ENCODE measurements around the gene CXCL10.

CXCL10 gene

DNA sequence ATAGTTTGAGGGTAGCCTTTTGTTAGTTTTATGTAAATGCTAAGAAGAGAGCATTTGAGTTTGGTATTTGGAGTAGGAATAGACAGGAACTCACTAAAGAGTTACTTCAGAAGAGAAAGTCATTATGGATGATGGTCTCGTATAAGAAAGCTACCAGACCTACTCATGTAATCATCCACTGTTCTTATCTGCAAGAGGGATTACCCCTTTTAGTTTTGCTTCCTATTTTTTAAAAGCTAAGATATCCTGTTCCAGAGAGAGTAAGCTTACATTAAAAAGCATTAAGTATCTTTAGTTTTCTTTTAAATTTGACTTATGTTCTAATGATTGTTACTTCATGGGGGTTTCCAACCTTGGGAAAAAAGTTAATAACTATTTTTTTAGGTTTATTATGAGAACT, 38.7 kb upstream of the CXCL10 start:
- H2BK120ac ChIP-seq (ENCODE audit: low read depth, low read length) = no peak overlapping the region
- H4K8ac ChIP-seq (ENCODE audit: low read depth, low read length) = no peak overlapping the region
- H2AK5ac ChIP-seq (ENCODE audit: low read depth, low read length) = no peak overlapping the region
- no peak overlapping the region for H3K9ac ChIP-seq (ENCODE audit: low read depth, low read length, poor library complexity)
- H4K91ac ChIP-seq (ENCODE audit: low read depth, low read length, poor library complexity) = no peak overlapping the region
- no peak overlapping the region for H2AFZ ChIP-seq (ENCODE audit: low read length)
- no peak overlapping the region for H3K14ac ChIP-seq (ENCODE audit: low read length)
- no peaks in the 10 kb centered on the region for H3K79me1 ChIP-seq (ENCODE audit: low read depth, low read length)
- WGBS, 2 donors (ENCODE audit: extremely low coverage in 2 of 2, insufficient read length in 2 of 2, insufficient replicate concordance in 1 of 2) = no CpG with 5 or more reads among the region's 1 CpG
- no peak overlapping the region for H3K27ac ChIP-seq (replicated peaks; ENCODE audit: low read length)
- no peak overlapping the region for H3K23ac ChIP-seq (ENCODE audit: low read depth, low read length, poor library complexity)
- H3K18ac ChIP-seq (ENCODE audit: low read length) = no peak overlapping the region
- H3K36me3 ChIP-seq (replicated peaks in 1 of 2; ENCODE audit: control insufficient read depth in 2 of 2, insufficient read depth in 2 of 2, low read length in 2 of 2) = no peaks in the 10 kb centered on the region
- no peaks in the 10 kb centered on the region for H3K4me1 ChIP-seq (ENCODE audit: control insufficient read depth in 2 of 2, insufficient read depth in 1 of 2, low read depth in 1 of 2, low read length in 2 of 2)
- H3K27me3 ChIP-seq (ENCODE audit: control insufficient read depth in 3 of 3, insufficient read depth in 3 of 3, low read depth in 1 of 3, low read length in 3 of 3) = peaks cover 0 to 10% (median 0%) of the 10 kb centered on the region in 3 experiments
- H2BK5ac ChIP-seq (ENCODE audit: low read length) = no peak overlapping the region
- no peak overlapping the region for H3K4me3 ChIP-seq (ENCODE audit: low read length in 2 of 2)
- H3K4me2 ChIP-seq (ENCODE audit: insufficient read depth, low read length, poor library complexity, severe bottlenecking) = no peak overlapping the region
- no peak overlapping the region for H2BK15ac ChIP-seq (ENCODE audit: low read length)
- H3K4ac ChIP-seq (ENCODE audit: low read length) = no peak overlapping the region
- H3K9me3 ChIP-seq (replicated peaks in 1 of 2; ENCODE audit: control insufficient read depth in 2 of 2, insufficient read depth in 1 of 2, low read depth in 1 of 2, low read length in 2 of 2) = no peaks in the 10 kb centered on the region
- DNase-seq (ENCODE audit: low spot score) = no peak
- no peak overlapping the region for H2BK12ac ChIP-seq (ENCODE audit: low read length)

DNA sequence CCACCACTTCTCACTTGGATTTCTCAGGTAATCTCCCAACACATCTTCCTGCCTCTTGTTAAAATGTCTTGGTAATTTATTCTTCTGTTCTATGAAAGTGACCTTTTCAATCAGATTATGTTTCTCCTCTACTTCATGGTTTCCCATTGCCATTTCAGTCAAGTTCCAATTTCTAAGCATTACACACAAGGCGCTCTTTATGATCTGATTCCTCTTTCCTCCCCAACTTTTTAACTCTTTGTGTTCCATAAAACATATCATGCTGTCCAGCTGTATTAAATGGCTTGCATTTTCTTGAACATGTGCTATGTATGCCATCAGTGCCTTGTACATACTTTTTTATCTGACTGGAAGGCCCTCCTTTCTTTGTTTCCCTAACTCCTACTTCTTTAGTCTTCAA, 38.1 kb upstream of the CXCL10 start:
- Histone ChIP-seq H2BK15ac (ENCODE audit: low read length) (no peak overlapping the region), H3K4ac (ENCODE audit: low read length) (no peak overlapping the region), H3K79me1 (ENCODE audit: low read depth, low read length) (no peaks in the 10 kb centered on the region), H3K4me2 (ENCODE audit: insufficient read depth, low read length, poor library complexity, severe bottlenecking) (no peak overlapping the region), H3K27ac (replicated peaks; ENCODE audit: low read length) (no peak overlapping the region), H3K4me1 (ENCODE audit: control insufficient read depth in 2 of 2, insufficient read depth in 1 of 2, low read depth in 1 of 2, low read length in 2 of 2) (no peaks in the 10 kb centered on the region), H2BK5ac (ENCODE audit: low read length) (no peak overlapping the region), H3K36me3 (replicated peaks in 1 of 2; ENCODE audit: control insufficient read depth in 2 of 2, insufficient read depth in 2 of 2, low read length in 2 of 2) (no peaks in the 10 kb centered on the region), H4K8ac (ENCODE audit: low read depth, low read length) (no peak overlapping the region), H3K9ac (ENCODE audit: low read depth, low read length, poor library complexity) (no peak overlapping the region), H2BK12ac (ENCODE audit: low read length) (no peak overlapping the region), H2BK120ac (ENCODE audit: low read depth, low read length) (no peak overlapping the region), H3K14ac (ENCODE audit: low read length) (no peak overlapping the region), H2AK5ac (ENCODE audit: low read depth, low read length) (no peak overlapping the region), H3K9me3 (replicated peaks in 1 of 2; ENCODE audit: control insufficient read depth in 2 of 2, insufficient read depth in 1 of 2, low read depth in 1 of 2, low read length in 2 of 2) (no peaks in the 10 kb centered on the region), H3K18ac (ENCODE audit: low read length) (no peak overlapping the region), H4K91ac (ENCODE audit: low read depth, low read length, poor library complexity) (no peak overlapping the region), H3K27me3 (ENCODE audit: control insufficient read depth in 3 of 3, insufficient read depth in 3 of 3, low read depth in 1 of 3, low read length in 3 of 3) (peaks cover 0 to 13% (median 0%) of the 10 kb centered on the region in 3 experiments), H2AFZ (ENCODE audit: low read length) (no peak overlapping the region), H3K4me3 (ENCODE audit: low read length in 2 of 2) (no peak overlapping the region), H3K23ac (ENCODE audit: low read depth, low read length, poor library complexity) (no peak overlapping the region)
- WGBS, 2 donors (ENCODE audit: extremely low coverage in 2 of 2, insufficient read length in 2 of 2, insufficient replicate concordance in 1 of 2) = no CpG with 5 or more reads among the region's 1 CpG
- no peak for DNase-seq (ENCODE audit: low spot score)

DNA sequence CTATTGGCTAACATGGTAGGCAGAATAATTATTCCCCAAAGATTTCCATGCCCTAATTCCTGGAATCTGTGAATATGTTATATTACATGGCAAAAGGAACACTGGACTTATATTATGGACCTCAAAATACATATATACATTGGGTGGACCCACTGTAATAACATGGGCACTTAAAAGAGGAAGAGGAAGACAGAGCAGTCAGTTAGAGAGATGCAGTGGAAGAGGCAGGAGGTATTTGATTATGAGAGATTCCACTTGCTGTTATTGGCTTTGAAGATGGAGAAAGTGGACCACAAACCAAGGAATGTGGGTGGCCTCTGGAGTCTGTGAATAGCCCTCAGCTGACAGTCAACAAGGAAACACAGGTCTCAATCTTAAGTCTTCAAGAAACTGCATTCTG, 37.2 kb upstream of the CXCL10 start:
- no peak overlapping the region for H4K91ac ChIP-seq (ENCODE audit: low read depth, low read length, poor library complexity)
- no peak overlapping the region for H4K8ac ChIP-seq (ENCODE audit: low read depth, low read length)
- H3K14ac ChIP-seq (ENCODE audit: low read length) = no peak overlapping the region
- H3K4me1 ChIP-seq (ENCODE audit: control insufficient read depth in 2 of 2, insufficient read depth in 1 of 2, low read depth in 1 of 2, low read length in 2 of 2) = peaks cover 0 to 1% of the 10 kb centered on the region in 2 donors
- H3K4me3 ChIP-seq (ENCODE audit: low read length in 2 of 2) = no peak overlapping the region
- no peak overlapping the region for H2AFZ ChIP-seq (ENCODE audit: low read length)
- peaks cover 0 to 22% (median 0%) of the 10 kb centered on the region in 3 experiments for H3K27me3 ChIP-seq (ENCODE audit: control insufficient read depth in 3 of 3, insufficient read depth in 3 of 3, low read depth in 1 of 3, low read length in 3 of 3)
- DNase-seq (ENCODE audit: low spot score) = no peak
- H3K4ac ChIP-seq (ENCODE audit: low read length) = no peak overlapping the region
- H2BK5ac ChIP-seq (ENCODE audit: low read length) = no peak overlapping the region
- H2BK15ac ChIP-seq (ENCODE audit: low read length) = no peak overlapping the region
- H3K36me3 ChIP-seq (replicated peaks in 1 of 2; ENCODE audit: control insufficient read depth in 2 of 2, insufficient read depth in 2 of 2, low read length in 2 of 2) = no peaks in the 10 kb centered on the region
- H3K27ac ChIP-seq (replicated peaks; ENCODE audit: low read length) = no peak overlapping the region
- no peak overlapping the region for H2BK12ac ChIP-seq (ENCODE audit: low read length)
- no peak overlapping the region for H3K4me2 ChIP-seq (ENCODE audit: insufficient read depth, low read length, poor library complexity, severe bottlenecking)
- H3K9me3 ChIP-seq (replicated peaks in 1 of 2; ENCODE audit: control insufficient read depth in 2 of 2, insufficient read depth in 1 of 2, low read depth in 1 of 2, low read length in 2 of 2) = no peaks in the 10 kb centered on the region
- no peak overlapping the region for H3K18ac ChIP-seq (ENCODE audit: low read length)
- no peak overlapping the region for H2AK5ac ChIP-seq (ENCODE audit: low read depth, low read length)
- H3K79me1 ChIP-seq (ENCODE audit: low read depth, low read length) = no peaks in the 10 kb centered on the region
- H2BK120ac ChIP-seq (ENCODE audit: low read depth, low read length) = no peak overlapping the region
- no peak overlapping the region for H3K23ac ChIP-seq (ENCODE audit: low read depth, low read length, poor library complexity)
- H3K9ac ChIP-seq (ENCODE audit: low read depth, low read length, poor library complexity) = no peak overlapping the region

DNA sequence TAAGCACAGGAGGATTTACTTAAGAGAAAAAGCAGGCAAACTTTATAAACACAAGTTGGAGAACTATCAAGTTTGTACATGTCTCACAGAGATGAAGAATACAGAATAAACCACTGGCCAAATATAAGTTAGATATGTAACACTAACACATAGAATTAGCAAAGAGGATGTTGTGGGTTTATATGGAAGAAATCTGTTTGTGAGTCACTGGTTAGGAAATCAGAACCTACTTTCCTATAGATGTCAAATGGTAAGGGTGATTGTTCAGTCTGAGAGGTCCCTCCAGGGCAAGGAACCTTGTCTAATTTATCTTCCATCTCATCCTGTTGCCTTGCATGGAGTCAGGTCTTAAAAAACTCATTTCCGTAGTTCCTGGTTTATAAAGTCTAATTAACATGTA, 36.5 kb upstream of the CXCL10 start:
- Histone ChIP-seq H3K27me3 (ENCODE audit: control insufficient read depth in 3 of 3, insufficient read depth in 3 of 3, low read depth in 1 of 3, low read length in 3 of 3) (peaks cover 0 to 27% (median 0%) of the 10 kb centered on the region in 3 experiments), H2BK120ac (ENCODE audit: low read depth, low read length) (no peak overlapping the region), H3K14ac (ENCODE audit: low read length) (no peak overlapping the region), H3K9me3 (replicated peaks in 1 of 2; ENCODE audit: control insufficient read depth in 2 of 2, insufficient read depth in 1 of 2, low read depth in 1 of 2, low read length in 2 of 2) (no peaks in the 10 kb centered on the region), H3K79me1 (ENCODE audit: low read depth, low read length) (no peaks in the 10 kb centered on the region), H4K91ac (ENCODE audit: low read depth, low read length, poor library complexity) (no peak overlapping the region), H3K27ac (replicated peaks; ENCODE audit: low read length) (no peak overlapping the region), H2BK15ac (ENCODE audit: low read length) (no peak overlapping the region), H3K4ac (ENCODE audit: low read length) (no peak overlapping the region), H3K36me3 (replicated peaks in 1 of 2; ENCODE audit: control insufficient read depth in 2 of 2, insufficient read depth in 2 of 2, low read length in 2 of 2) (no peaks in the 10 kb centered on the region), H3K4me2 (ENCODE audit: insufficient read depth, low read length, poor library complexity, severe bottlenecking) (no peak overlapping the region), H4K8ac (ENCODE audit: low read depth, low read length) (no peak overlapping the region), H2AFZ (ENCODE audit: low read length) (no peak overlapping the region), H3K4me3 (ENCODE audit: low read length in 2 of 2) (no peak overlapping the region), H2BK5ac (ENCODE audit: low read length) (no peak overlapping the region), H2BK12ac (ENCODE audit: low read length) (no peak overlapping the region), H3K9ac (ENCODE audit: low read depth, low read length, poor library complexity) (no peak overlapping the region), H2AK5ac (ENCODE audit: low read depth, low read length) (no peak overlapping the region), H3K4me1 (ENCODE audit: control insufficient read depth in 2 of 2, insufficient read depth in 1 of 2, low read depth in 1 of 2, low read length in 2 of 2) (peaks cover 0 to 1% of the 10 kb centered on the region in 2 donors), H3K18ac (ENCODE audit: low read length) (no peak overlapping the region), H3K23ac (ENCODE audit: low read depth, low read length, poor library complexity) (no peak overlapping the region)
- DNase-seq (ENCODE audit: low spot score) = no peak
- no CpG with 5 or more reads among the region's 1 CpG for WGBS, 2 donors (ENCODE audit: extremely low coverage in 2 of 2, insufficient read length in 2 of 2, insufficient replicate concordance in 1 of 2)
